SU-DHL-6 (cell line): ENCODE results near the gene MAPKAPK5.

Experiments
- EZH2phosphoT487 ChIP-seq: fragments of 200-600 bp; sonication (generic), shearing (Covaris generic); conservative IDR thresholded peaks from 2 replicates; pipeline ENCODE4 v1.6.1; 2018; ENCODE audit warnings: mild to moderate bottlenecking, antibody characterized with exemption, low read length, moderate library complexity, mixed read lengths
- TF ChIP-seq, protein P1 (sequence below): fragments of 200-600 bp; sonication (generic); IDR thresholded peaks from one replicate; pipeline ENCODE4 v1.5.1; 2017; ENCODE audit warnings: antibody characterized with exemption, mild to moderate bottlenecking, low read length, moderate library complexity; ENCODE audit not compliant: insufficient read depth, poor library complexity, severe bottlenecking

DNA sequence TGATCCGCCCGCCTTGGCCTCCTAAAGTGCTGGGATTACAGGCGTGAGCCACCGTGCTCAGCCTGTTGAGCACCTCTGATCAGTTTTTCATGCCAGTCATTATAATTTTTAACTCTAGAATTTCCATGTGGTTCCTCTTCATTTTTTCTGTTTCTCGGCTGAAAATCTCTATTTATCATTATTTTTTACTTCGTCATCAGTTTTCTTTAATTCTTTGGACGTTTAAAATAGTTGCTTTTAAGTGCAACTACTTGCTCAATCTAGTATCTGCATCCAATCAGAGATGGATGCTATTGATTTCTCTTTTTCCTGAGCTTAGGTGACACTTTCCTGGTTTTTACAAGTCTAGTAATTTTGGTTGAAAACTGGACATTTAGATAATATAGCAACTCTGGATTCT lies 16.8 kb downstream of the MAPKAPK5 start:
- no peak for TF ChIP-seq EZH2phosphoT487
- TF ChIP-seq, protein P1, sequence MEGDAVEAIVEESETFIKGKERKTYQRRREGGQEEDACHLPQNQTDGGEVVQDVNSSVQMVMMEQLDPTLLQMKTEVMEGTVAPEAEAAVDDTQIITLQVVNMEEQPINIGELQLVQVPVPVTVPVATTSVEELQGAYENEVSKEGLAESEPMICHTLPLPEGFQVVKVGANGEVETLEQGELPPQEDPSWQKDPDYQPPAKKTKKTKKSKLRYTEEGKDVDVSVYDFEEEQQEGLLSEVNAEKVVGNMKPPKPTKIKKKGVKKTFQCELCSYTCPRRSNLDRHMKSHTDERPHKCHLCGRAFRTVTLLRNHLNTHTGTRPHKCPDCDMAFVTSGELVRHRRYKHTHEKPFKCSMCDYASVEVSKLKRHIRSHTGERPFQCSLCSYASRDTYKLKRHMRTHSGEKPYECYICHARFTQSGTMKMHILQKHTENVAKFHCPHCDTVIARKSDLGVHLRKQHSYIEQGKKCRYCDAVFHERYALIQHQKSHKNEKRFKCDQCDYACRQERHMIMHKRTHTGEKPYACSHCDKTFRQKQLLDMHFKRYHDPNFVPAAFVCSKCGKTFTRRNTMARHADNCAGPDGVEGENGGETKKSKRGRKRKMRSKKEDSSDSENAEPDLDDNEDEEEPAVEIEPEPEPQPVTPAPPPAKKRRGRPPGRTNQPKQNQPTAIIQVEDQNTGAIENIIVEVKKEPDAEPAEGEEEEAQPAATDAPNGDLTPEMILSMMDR: no peak
